HEK293T (cell line): ENCODE data around the gene FBN1.

Source experiments
- ARNT ChIP-seq: fragments of 450-650 bp; IDR thresholded peaks from 2 replicates; pipeline ENCODE4 v1.6.1; 2017; ENCODE audit warnings: mild to moderate bottlenecking
- BHLHE40 ChIP-seq: fragments of 450-650 bp; IDR thresholded peaks from 2 replicates; pipeline ENCODE4 v1.6.1; 2016; ENCODE audit warnings: mild to moderate bottlenecking, moderate library complexity, borderline replicate concordance
- FOXA1 ChIP-seq: fragments of 450-650 bp; IDR thresholded peaks from 2 replicates; pipeline ENCODE4 v1.6.1; 2016; ENCODE audit warnings: mild to moderate bottlenecking
- FOXK2 ChIP-seq: fragments of 450-650 bp; IDR thresholded peaks from 2 replicates; pipeline ENCODE4 v1.6.1; 2016; ENCODE audit warnings: mild to moderate bottlenecking
- FOXM1 ChIP-seq: fragments of 450-650 bp; IDR thresholded peaks from 2 replicates; pipeline ENCODE4 v1.6.1; 2017; ENCODE audit warnings: mild to moderate bottlenecking, borderline replicate concordance
- HDGF ChIP-seq: fragments of 450-650 bp; IDR thresholded peaks from 2 replicates; pipeline ENCODE4 v1.6.1; 2017; ENCODE audit warnings: antibody characterized with exemption, borderline replicate concordance
- L3MBTL2 ChIP-seq: fragments of 450-650 bp; conservative IDR thresholded peaks from 2 replicates; pipeline ENCODE4 v1.6.1; 2016; ENCODE audit warnings: mild to moderate bottlenecking
- LEF1 ChIP-seq: fragments of 450-650 bp; IDR thresholded peaks from 2 replicates; pipeline ENCODE4 v1.6.1; 2017; ENCODE audit warnings: mild to moderate bottlenecking, borderline replicate concordance
- PKNOX1 ChIP-seq: fragments of 450-650 bp; IDR thresholded peaks from 2 replicates; pipeline ENCODE4 v1.6.1; 2016
- SP1 ChIP-seq: fragments of 450-650 bp; IDR thresholded peaks from 2 replicates; pipeline ENCODE4 v1.6.1; 2017
- SUZ12 ChIP-seq: fragments of 450-650 bp; IDR thresholded peaks from 2 replicates; pipeline ENCODE4 v1.6.1; 2016; ENCODE audit warnings: mild to moderate bottlenecking
- TARDBP ChIP-seq: fragments of 450-650 bp; IDR thresholded peaks from 2 replicates; pipeline ENCODE4 v1.6.1; 2016
- ZNF384 ChIP-seq: fragments of 450-650 bp; IDR thresholded peaks from 2 replicates; pipeline ENCODE4 v1.6.1; 2016

GRCh38 chr15:48499978-48500377 lies 145.5 kb downstream of the FBN1 start:
- TF ChIP-seq FOXM1 (no peak), TARDBP (no peak), FOXA1 (no peak), SUZ12 (no peak), BHLHE40 (no peak), LEF1 (no peak), ARNT (no peak), HDGF (no peak), PKNOX1 (no peak), SP1 (no peak), L3MBTL2 (no peak), ZNF384 (no peak), FOXK2 (no peak)
